Stimulated activated CD4-positive, alpha-beta T cell treated with anti-CD3 and anti-CD28 coated beads, TNF-alpha, amount 100 ng/mL, for 24 hours (primary cell): ENCODE measurements around the gene PARL.

Experiments used
- DNase-seq, 3 experiments: peaks; one replicate each; pipeline ENCODE4 v3.0.0-alpha.2; 2020; ENCODE audit warnings: low read depth in 3 of 3

PARL gene

DNA sequence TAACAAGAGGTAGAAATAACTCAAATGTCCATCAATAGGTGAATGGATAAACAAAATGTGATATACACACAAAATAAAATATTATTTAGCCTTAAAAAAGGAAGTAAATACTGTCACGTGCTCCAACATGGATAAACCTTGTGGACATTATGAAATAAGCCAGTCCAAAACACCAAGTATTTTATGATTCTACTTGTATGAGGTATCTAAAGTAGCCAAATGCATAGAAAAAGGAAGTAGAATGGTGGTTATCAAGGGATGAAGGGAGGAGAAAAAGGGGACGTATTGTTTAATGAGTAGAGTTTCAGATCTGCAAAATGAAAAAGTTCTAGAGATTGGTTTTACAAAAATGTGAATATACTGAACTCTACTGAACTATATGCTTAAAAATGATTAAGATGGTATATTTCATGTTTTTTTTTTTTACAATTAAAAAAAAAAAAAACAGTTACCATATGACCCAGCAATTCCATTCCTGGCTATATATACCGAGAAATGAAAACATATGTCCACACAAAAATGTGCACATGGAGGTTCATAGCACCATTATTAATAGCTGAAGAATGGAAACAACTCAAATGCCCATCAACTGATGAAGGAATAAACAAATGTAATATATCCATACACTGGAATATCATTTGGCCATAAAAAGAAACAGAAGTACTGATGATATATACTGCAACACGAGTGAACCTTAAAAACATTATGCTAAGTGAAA lies 30.2 kb downstream of the PARL start:
- DNase-seq, result no peak

DNA sequence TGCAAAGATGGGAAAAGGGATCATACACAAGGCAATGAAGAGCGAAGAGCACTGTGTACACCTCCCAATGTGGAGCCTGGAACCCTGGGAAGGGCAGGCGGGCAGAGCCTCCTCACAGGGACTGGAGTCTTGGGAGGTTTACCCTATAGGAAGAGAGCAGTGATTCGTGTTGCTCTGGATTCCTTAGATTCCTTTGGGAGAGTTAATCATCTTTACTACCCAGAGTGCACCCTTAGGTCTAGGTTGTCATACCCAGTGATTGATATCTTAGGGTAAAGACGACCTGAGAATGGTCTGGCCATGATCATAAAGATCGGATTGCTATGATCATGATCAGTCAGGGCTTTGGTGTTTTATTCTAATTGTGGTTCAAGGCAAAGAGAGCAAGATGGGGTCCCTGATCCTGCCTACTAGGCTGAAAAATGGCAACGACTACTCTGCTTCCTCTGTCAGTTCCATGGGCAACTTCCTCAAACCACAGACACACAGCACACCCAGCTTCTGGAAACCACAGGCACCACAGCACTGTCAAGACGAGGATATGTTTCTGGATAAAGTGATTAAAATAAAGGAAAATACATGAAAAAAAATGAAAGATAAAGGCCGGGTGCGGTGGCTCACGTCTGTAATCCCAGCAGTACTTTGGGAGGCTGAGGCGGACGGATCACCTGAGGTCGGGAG lies 38.9 kb downstream of the PARL start:
- no peak for DNase-seq

- no peak for DNase-seq
These were observed 39.6 kb downstream of the PARL start for GRCh38 chr3:183845090-183845489.

GRCh38 chr3:183844606-183845005 lies 40.1 kb downstream of the PARL start:
- DNase-seq, result no peak

GRCh38 chr3:183839751-183840150 lies 44.9 kb downstream of the PARL start:
- no peak for DNase-seq

DNA sequence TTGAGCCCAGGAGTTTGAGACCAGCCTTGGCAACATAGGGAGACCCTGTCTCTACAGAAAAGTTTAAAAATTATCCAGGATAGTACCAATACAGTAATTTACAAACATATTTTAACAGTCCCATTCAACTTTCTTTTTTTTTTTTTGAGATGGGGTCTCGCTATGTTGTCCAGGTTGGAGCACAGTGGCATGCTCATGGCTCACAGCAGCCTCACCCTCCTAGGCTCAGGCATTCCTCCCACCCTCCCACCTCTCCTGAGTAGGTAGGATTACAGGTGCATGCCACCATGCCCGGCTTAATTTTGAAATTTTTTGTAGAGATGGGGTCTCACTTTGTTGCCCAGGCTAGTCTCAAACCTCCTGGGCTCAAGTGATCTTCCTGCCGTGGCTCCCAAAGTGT lies 46.8 kb downstream of the PARL start:
- DNase-seq, result no peak

DNA sequence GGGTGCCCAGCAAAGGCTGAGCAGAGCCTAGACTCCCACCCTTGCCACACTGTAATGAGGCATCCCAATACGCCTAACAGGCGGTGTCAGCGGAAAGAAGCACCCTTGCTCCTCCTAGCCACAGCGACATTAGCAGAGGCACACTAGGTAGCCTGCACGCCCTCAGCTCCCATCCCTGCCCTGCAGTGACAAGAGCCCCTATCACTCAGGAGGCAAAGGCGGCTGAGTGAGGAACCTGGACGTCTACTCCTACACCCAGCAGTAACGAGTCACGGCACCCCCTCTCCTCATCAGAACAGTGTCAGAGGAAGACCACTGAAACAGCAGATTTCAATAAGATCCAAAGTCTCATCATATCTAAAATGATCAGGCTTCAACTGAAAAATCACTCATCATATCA lies 47.3 kb downstream of the PARL start:
- no peak for DNase-seq

GRCh38 chr3:183833516-183833915 lies 51.2 kb downstream of the PARL start:
- DNase-seq, result no peak

DNA sequence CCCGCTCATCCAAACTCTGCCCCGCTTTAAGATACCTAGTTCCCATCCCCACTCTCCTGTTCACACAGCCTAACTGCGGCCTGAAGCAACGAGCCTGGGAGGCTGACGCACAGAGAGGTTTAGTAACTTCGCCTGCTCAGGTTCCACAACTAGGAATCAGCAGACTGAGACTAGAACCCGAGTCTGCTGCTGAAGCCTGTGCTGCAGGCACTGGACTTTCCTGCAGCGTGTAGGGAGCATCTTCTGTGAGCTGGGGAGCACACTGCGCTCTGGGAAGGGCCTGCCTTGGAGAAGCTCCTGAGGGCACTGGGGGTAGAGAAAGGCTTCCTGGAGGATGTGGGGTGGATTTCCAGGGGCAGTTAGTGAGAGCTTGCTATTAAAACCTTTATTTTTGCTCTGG lies 54.5 kb downstream of the PARL start:
- no peak for DNase-seq

GRCh38 chr3:183829466-183829865 lies 55.2 kb downstream of the PARL start:
- no peak for DNase-seq

GRCh38 chr3:183828538-183828870 lies 56.2 kb downstream of the PARL start:
- no peak for DNase-seq

- DNase-seq, result no peak
These were observed 56.7 kb downstream of the PARL start for GRCh38 chr3:183827809-183828537.

GRCh38 chr3:183826448-183827250 lies 58.0 kb downstream of the PARL start:
- DNase-seq, result no peak

DNA sequence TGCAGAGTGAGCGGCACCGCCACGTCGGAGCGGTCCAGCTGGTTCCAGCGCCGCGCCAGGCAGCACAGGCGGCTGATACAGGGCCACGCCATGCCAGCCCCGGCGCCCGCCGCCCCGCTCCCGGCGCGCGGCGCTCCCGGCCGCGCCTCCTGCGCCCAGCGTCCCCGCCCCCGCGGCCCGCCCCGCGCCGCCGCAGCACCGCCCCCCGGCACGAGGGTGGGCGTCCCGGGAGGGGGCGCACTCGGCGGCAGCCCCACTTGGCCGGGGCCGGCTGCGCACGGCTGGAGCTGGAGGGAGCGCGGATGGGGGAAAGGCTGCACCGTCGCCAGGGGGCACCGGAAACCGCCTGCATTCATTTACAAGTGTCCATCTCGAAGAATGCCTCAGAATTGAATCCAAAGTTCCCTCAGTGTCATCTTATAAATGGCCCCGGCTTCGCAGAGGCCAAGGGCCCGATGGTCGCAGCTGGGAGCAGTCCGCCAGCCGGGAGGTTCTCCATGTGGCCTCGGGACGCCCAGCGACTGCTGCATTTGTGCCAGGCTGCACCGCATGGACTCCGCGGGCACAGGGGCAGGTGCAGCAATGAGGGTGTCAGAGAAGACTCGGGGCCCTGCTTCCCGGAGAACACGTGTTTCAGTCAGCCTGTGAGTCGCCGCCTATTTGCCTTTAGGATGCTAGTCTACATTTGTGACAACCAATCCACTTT lies 59.1 kb downstream of the PARL start, which contains the start of gene MAP6D1:
TSS of gene MAP6D1 (minus strand) at position 122 of the 706 bp plus-strand sequence. CDS start at position 92, 30 bp downstream.
- DNase-seq, result peak in 1 of 3 experiments; percentile 35

- peak in 1 of 3 experiments; percentile 12 for DNase-seq
These were observed 59.8 kb downstream of the PARL start for GRCh38 chr3:183824761-183825455.

DNA sequence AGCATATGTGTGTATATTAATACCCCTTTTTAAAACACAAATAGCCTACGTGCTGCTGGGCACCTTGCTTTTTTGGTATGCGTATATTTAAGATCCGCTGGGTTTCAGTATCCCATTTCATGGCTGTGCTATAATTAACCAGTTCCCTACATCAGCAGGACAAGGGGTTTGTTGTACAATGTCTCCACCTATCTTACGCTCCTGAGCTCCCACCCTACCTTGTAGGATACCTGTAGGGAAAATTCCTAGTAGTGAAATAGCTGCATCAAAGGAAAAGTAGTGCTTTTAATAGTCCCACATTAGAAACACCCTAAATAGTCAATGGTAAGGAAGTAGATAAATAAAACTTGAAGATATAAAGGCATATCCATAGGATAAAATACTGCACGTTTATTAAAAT lies 60.7 kb downstream of the PARL start:
- DNase-seq, result no peak

GRCh38 chr3:183822631-183823030 lies 62.0 kb downstream of the PARL start:
- no peak for DNase-seq

- DNase-seq, result no peak
These were observed 64.8 kb downstream of the PARL start for GRCh38 chr3:183819831-183820230.

DNA sequence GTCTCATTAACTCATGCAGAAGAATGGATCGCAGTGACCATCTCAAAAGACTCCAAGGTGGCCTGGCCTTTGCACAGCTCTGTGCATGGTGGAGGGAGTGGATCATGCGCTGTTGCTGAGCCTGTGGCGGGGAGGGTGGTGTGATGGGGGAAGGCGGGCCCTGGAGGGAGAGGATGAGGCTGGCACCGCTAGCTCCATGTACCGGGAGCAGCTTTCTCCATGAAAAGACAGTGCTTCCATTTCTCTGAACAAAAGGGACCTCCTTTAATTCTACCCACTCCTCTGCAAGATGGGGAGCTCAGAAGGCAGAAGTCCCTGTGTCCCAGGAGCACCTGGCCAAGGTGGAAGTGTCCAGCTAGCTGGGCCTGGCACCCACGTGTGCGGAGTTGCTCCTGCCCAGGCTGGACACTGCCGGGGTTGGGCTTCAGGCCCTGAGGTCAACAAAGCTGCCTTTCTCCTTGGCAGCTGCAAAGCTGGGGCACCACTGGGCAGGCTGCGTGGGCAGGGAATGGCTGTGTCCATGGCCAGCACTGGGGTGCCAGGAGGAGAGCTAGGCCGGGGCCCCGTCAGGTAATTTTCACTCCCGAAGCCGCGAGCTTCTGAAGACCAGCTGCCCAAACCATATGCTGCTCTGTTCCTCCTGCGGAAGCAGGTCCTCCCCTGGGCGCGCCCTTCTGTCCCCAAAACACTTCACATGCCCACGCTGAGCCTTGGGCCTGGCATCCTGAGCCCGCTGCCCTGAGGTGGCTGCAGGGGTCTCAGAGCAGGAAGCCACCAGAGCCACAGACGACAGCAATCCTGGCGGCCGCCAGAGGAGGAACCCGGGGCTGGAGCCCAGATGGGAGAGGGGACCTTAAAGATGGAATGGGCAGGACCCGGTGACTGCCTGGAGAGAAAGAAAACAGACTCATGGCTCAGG lies 65.7 kb downstream of the PARL start:
- no peak for DNase-seq
